Mesenchymal stem cell (in vitro differentiated cells and primary cell): Measurements from ENCODE around the gene CEMIP.
A peak's percentile ranks its signal among the peaks of the same experiment; 100 is the strongest.

Experiments
- DNase-seq: peaks from one replicate; pipeline ENCODE4 v3.0.0-alpha.2; 2013
- H2AFZ ChIP-seq: one replicate; pipeline ENCODE4 v1.6.1; 2013; ENCODE audit warnings: low read depth, mild to moderate bottlenecking, control low read depth, inconsistent platforms, low read length, moderate library complexity
- H2AK5ac ChIP-seq: 2 replicates; pipeline ENCODE4 v1.6.1; 2013; ENCODE audit warnings: low read length, moderate library complexity, mild to moderate bottlenecking, inconsistent platforms; ENCODE audit not compliant: severe bottlenecking
- H2BK120ac ChIP-seq: one replicate; pipeline ENCODE4 v1.6.1; 2013; ENCODE audit warnings: low read depth, mild to moderate bottlenecking, inconsistent platforms, low read length, moderate library complexity
- H2BK12ac ChIP-seq, 2 experiments: one replicate each; pipeline ENCODE4 v1.6.1; 2013; ENCODE audit warnings: inconsistent platforms in 2 of 2, low read length in 2 of 2, mild to moderate bottlenecking in 2 of 2, moderate library complexity in 2 of 2, control low read depth in 1 of 2
- H2BK15ac ChIP-seq: one replicate; pipeline ENCODE4 v1.6.1; 2013; ENCODE audit warnings: mild to moderate bottlenecking, low read depth, inconsistent platforms; ENCODE audit not compliant: poor library complexity, severe bottlenecking
- H2BK5ac ChIP-seq: 2 replicates; pipeline ENCODE4 v1.6.1; 2013; ENCODE audit warnings: low read depth, mild to moderate bottlenecking, low read length, control low read depth, inconsistent platforms; ENCODE audit not compliant: poor library complexity, severe bottlenecking
- H3K14ac ChIP-seq, 2 experiments: one replicate each; pipeline ENCODE4 v1.6.1; 2013; ENCODE audit warnings: inconsistent platforms in 2 of 2, low read length in 2 of 2, control low read depth in 1 of 2, mild to moderate bottlenecking in 1 of 2, moderate library complexity in 1 of 2
- H3K18ac ChIP-seq, 2 experiments: one replicate each; pipeline ENCODE4 v1.6.1; 2013; ENCODE audit warnings: inconsistent platforms in 2 of 2, low read length in 2 of 2, control low read depth in 1 of 2, low read depth in 1 of 2, mild to moderate bottlenecking in 1 of 2
- H3K23ac ChIP-seq, 2 experiments: one replicate each; pipeline ENCODE4 v1.6.1; 2013; ENCODE audit warnings: inconsistent platforms in 2 of 2, low read length in 2 of 2, mild to moderate bottlenecking in 2 of 2, moderate library complexity in 2 of 2, control low read depth in 1 of 2
- H3K27ac ChIP-seq: 2 replicates; pipeline ENCODE4 v1.5.1; 2013; ENCODE audit warnings: mild to moderate bottlenecking, moderate library complexity, low read length, control low read depth, inconsistent platforms; ENCODE audit not compliant: poor library complexity, severe bottlenecking
- H3K27me3 ChIP-seq, 2 experiments: 2 replicates each; pipeline versions ENCODE4 v1.6.1 to v1.7.0; 2013; ENCODE audit warnings: low read length in 2 of 2, mild to moderate bottlenecking in 2 of 2, moderate library complexity in 2 of 2, control low read depth in 1 of 2, inconsistent platforms in 1 of 2; ENCODE audit not compliant: control insufficient read depth in 1 of 2, insufficient read depth in 1 of 2
- H3K36me3 ChIP-seq, 2 experiments: 2 replicates each; pipeline versions ENCODE4 v1.6.1 to v1.7.0; 2013; ENCODE audit warnings: low read length in 2 of 2, control low read depth in 1 of 2, inconsistent platforms in 1 of 2, low read depth in 1 of 2, mild to moderate bottlenecking in 1 of 2; ENCODE audit not compliant: insufficient read depth in 2 of 2, control insufficient read depth in 1 of 2
- H3K4ac ChIP-seq, 2 experiments: one replicate each; pipeline ENCODE4 v1.6.1; 2013; ENCODE audit warnings: inconsistent platforms in 2 of 2, low read length in 2 of 2, mild to moderate bottlenecking in 2 of 2, moderate library complexity in 2 of 2, control low read depth in 1 of 2, low read depth in 1 of 2
- H3K4me1 ChIP-seq: 2 replicates; pipeline ENCODE4 v1.6.1; 2013; ENCODE audit warnings: low read depth, low read length, control low read depth; ENCODE audit not compliant: control insufficient read depth, insufficient read depth
- H3K4me2 ChIP-seq: 2 replicates; pipeline ENCODE4 v1.6.1; 2013; ENCODE audit warnings: low read length, mild to moderate bottlenecking, inconsistent platforms; ENCODE audit not compliant: poor library complexity, severe bottlenecking
- H3K4me3 ChIP-seq, 2 experiments: 2 replicates each; pipeline versions ENCODE4 v1.5.1 to v1.7.0; 2013; ENCODE audit warnings: low read length in 2 of 2, mild to moderate bottlenecking in 2 of 2, control low read depth in 1 of 2, low read depth in 1 of 2; ENCODE audit not compliant: insufficient read depth in 1 of 2
- H3K79me1 ChIP-seq: replicated peaks from 2 replicates; pipeline ENCODE4 v1.6.1; 2013; ENCODE audit warnings: mild to moderate bottlenecking, control low read depth, low read length, inconsistent platforms; ENCODE audit not compliant: poor library complexity, severe bottlenecking
- H3K9ac ChIP-seq: 2 replicates; pipeline ENCODE4 v1.7.0; 2013; ENCODE audit warnings: mild to moderate bottlenecking, low read length, moderate library complexity
- H3K9me3 ChIP-seq: 2 replicates; pipeline ENCODE4 v1.7.0; 2013; ENCODE audit warnings: mild to moderate bottlenecking, low read length; ENCODE audit not compliant: control insufficient read depth
- H4K8ac ChIP-seq: one replicate; pipeline ENCODE4 v1.6.1; 2013; ENCODE audit warnings: inconsistent platforms, mild to moderate bottlenecking, low read length, moderate library complexity
- H4K91ac ChIP-seq: one replicate; pipeline ENCODE4 v1.6.1; 2013; ENCODE audit warnings: mild to moderate bottlenecking, low read length, inconsistent platforms
- WGBS: methylation state at CpG from one replicate; pipeline ENCODE4 v1.1.7; 2013; ENCODE audit warnings: mixed read lengths; 5-methylcytosine and 5-hydroxymethylcytosine counted together

The CEMIP gene

GRCh38 chr15:80890341-80891005 is 111.3 kb downstream of the CEMIP start:
- no peak overlapping the region for H3K4me3 ChIP-seq
- H3K79me1 ChIP-seq: no peaks in the 10 kb centered on the region
- H3K27ac ChIP-seq: no peak overlapping the region
- peaks cover 0 to 97% of the 10 kb centered on the region in 2 experiments for H3K36me3 ChIP-seq
- H3K14ac ChIP-seq: no peak overlapping the region
- no peak overlapping the region for H2AFZ ChIP-seq
- no peak overlapping the region for H2AK5ac ChIP-seq
- no peak overlapping the region for H4K8ac ChIP-seq
- H3K18ac ChIP-seq: no peak overlapping the region
- no peak overlapping the region for H2BK120ac ChIP-seq
- H3K9ac ChIP-seq: no peak overlapping the region
- no peak overlapping the region for H2BK15ac ChIP-seq
- H4K91ac ChIP-seq: no peak overlapping the region
- H3K4me2 ChIP-seq: no peak overlapping the region
- 67% methylated on average over 5 of the region's 8 CpGs for WGBS
- H3K4me1 ChIP-seq: peaks cover 1% of the 10 kb centered on the region
- H3K4ac ChIP-seq: no peak overlapping the region
- DNase-seq: no peak
- peaks cover under 1% of the 10 kb centered on the region for H3K9me3 ChIP-seq
- no peak overlapping the region for H2BK5ac ChIP-seq
- H2BK12ac ChIP-seq: no peak overlapping the region
- no peaks in the 10 kb centered on the region for H3K27me3 ChIP-seq
- H3K23ac ChIP-seq: no peak overlapping the region

- Histone ChIP-seq H3K4me1 (peaks cover 1% of the 10 kb centered on the region), H3K14ac (no peak overlapping the region), H3K79me1 (no peaks in the 10 kb centered on the region)
These were observed 111.8 kb downstream of the CEMIP start for GRCh38 chr15:80891006-80891405.

GRCh38 chr15:80892414-80892813 is 113.2 kb downstream of the CEMIP start:
- no peak overlapping the region for H3K14ac ChIP-seq
- H3K9ac ChIP-seq: no peak overlapping the region
- H4K91ac ChIP-seq: no peak overlapping the region
- H2AK5ac ChIP-seq: no peak overlapping the region
- peaks cover 8% of the 10 kb centered on the region for H3K9me3 ChIP-seq
- no peaks in the 10 kb centered on the region for H3K79me1 ChIP-seq
- no peaks in the 10 kb centered on the region for H3K27me3 ChIP-seq
- peaks cover 1% of the 10 kb centered on the region for H3K4me1 ChIP-seq
- peaks cover 0 to 97% of the 10 kb centered on the region in 2 experiments for H3K36me3 ChIP-seq
- no peak overlapping the region for H2BK5ac ChIP-seq
- 92% methylated on average over 4 of the region's 5 CpGs for WGBS
- no peak overlapping the region for H3K4me2 ChIP-seq
- H3K18ac ChIP-seq: no peak overlapping the region
- no peak overlapping the region for H3K23ac ChIP-seq
- H2BK15ac ChIP-seq: no peak overlapping the region
- H3K27ac ChIP-seq: no peak overlapping the region
- H2BK12ac ChIP-seq: no peak overlapping the region
- no peak overlapping the region for H3K4ac ChIP-seq
- no peak overlapping the region for H2BK120ac ChIP-seq
- H4K8ac ChIP-seq: no peak overlapping the region
- H3K4me3 ChIP-seq: no peak overlapping the region
- DNase-seq: no peak
- no peak overlapping the region for H2AFZ ChIP-seq

More at GRCh38 chr15:80891006-80891405, 111.8 kb downstream of the CEMIP start:
- H3K27me3 ChIP-seq: no peaks in the 10 kb centered on the region
- H3K4me3 ChIP-seq: no peak overlapping the region
- no peak overlapping the region for H2BK15ac ChIP-seq
- H3K27ac ChIP-seq: no peak overlapping the region
- H2AFZ ChIP-seq: no peak overlapping the region
- no peak overlapping the region for H3K4ac ChIP-seq
- no peak overlapping the region for H3K18ac ChIP-seq
- H3K36me3 ChIP-seq: peaks cover 0 to 97% of the 10 kb centered on the region in 2 experiments
- no peak overlapping the region for H4K91ac ChIP-seq
- no peak overlapping the region for H2BK5ac ChIP-seq
- no peak overlapping the region for H3K9ac ChIP-seq
- no peak overlapping the region for H2BK12ac ChIP-seq
- no peak overlapping the region for H2BK120ac ChIP-seq
- H3K9me3 ChIP-seq: peaks cover 5% of the 10 kb centered on the region
- no peak for DNase-seq
- H3K23ac ChIP-seq: no peak overlapping the region
- H4K8ac ChIP-seq: no peak overlapping the region
- H2AK5ac ChIP-seq: no peak overlapping the region
- H3K4me2 ChIP-seq: no peak overlapping the region

GRCh38 chr15:80893777-80894176 is 114.6 kb downstream of the CEMIP start:
- H2BK15ac ChIP-seq: no peak overlapping the region
- no peaks in the 10 kb centered on the region for H3K79me1 ChIP-seq
- H3K27me3 ChIP-seq: no peaks in the 10 kb centered on the region
- no peak overlapping the region for H3K14ac ChIP-seq
- DNase-seq: no peak
- peak overlapping the region; percentile 8 for H3K9ac ChIP-seq
- no peak overlapping the region for H3K23ac ChIP-seq
- H2BK12ac ChIP-seq: no peak overlapping the region
- peaks cover 1% of the 10 kb centered on the region for H3K4me1 ChIP-seq
- H3K18ac ChIP-seq: no peak overlapping the region
- no peak overlapping the region for H3K27ac ChIP-seq
- H4K8ac ChIP-seq: no peak overlapping the region
- H3K36me3 ChIP-seq: peaks cover 0 to 97% of the 10 kb centered on the region in 2 experiments
- no peak overlapping the region for H3K4me2 ChIP-seq
- H2AFZ ChIP-seq: no peak overlapping the region
- whole genome bisulfite sequencing: 63% methylated on average over 1 of the region's 1 CpG
- no peak overlapping the region for H3K4me3 ChIP-seq
- no peak overlapping the region for H3K4ac ChIP-seq
- no peak overlapping the region for H2AK5ac ChIP-seq
- H2BK5ac ChIP-seq: no peak overlapping the region
- no peak overlapping the region for H2BK120ac ChIP-seq
- peaks cover 8% of the 10 kb centered on the region for H3K9me3 ChIP-seq
- H4K91ac ChIP-seq: no peak overlapping the region
